ENCODE data around the gene RAB18. TPM values are rescaled to one million over a fixed set of nuclear protein-coding genes. Genes with fewer than 3 reads are reported as not detected.

Gene RAB18
- total RNA-seq, 1 experiment from 2014 or later: 89.4 TPM

DNA sequence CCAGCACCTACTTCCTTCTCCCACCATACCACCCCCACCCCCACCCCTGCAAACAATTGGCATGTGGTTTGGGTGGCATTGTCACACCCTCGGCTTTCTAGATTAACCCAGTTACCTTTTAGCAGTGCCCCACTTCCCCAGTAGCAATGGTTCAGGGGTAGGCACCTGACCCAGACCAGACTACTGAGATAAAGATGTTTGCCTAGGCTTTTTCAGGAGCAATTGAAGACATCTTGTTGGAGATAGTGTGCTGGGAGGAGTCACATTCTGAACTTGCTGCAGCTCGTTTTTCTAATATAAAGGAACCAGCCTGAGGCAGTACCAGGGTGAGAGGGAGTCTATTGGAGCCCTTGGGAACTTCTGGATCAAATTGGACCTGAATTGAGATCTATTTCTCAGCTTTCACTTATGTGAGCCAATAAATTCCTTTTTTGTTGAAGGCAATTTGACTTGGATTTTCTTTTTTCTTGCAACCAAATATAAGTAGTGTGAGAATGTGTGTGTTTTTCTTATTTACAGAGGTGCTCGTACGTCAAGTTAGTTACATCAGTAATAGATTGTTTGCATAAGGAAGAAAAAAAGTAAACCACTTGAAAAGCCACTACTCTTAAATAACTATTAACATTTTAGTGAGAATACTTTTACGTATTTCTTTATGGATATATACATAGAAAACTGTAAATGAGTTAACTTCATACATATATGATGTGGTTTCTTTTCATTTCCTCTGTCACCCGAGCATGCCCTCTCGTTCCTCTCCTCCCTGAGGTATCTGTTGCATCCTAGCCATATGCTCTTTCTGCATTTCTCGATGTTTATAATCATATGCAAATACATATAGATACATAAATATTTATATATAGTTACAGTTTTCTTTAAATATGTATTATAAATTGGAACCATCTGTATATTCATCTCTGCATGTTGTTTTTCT, 38.0 kb downstream of the RAB18 start:
- Histone ChIP-seq H3K4me1 (ENCODE audit: insufficient read depth, low read length) (no peaks in the 10 kb centered on the region), H4K91ac (ENCODE audit: insufficient read length, low read depth, low read length) (no peak overlapping the region), H2BK120ac (ENCODE audit: low read depth, low read length, poor library complexity, severe bottlenecking) (no peak overlapping the region), H2AFZ (ENCODE audit: low read length) (no peak overlapping the region), H2BK20ac (ENCODE audit: low read depth, low read length, poor library complexity, severe bottlenecking) (no peak overlapping the region), H4K8ac (replicated peaks; ENCODE audit: insufficient read length, low read depth, low read length) (no peak overlapping the region), H3K23me2 (ENCODE audit: insufficient read length, low read depth, low read length, poor library complexity, severe bottlenecking) (no peaks in the 10 kb centered on the region), H3K9ac (ENCODE audit: extremely low read depth, insufficient read length, low read length) (no peak overlapping the region), H4K20me1 (ENCODE audit: control insufficient read depth, insufficient read depth, insufficient read length) (no peaks in the 10 kb centered on the region), H3T11ph (ENCODE audit: low read length) (no peak overlapping the region), H3K27me3 (ENCODE audit: insufficient read depth, low read length) (no peaks in the 10 kb centered on the region), H2BK15ac (ENCODE audit: low read depth, low read length) (no peak overlapping the region), H3K79me2 (ENCODE audit: insufficient read depth, low read length) (no peaks in the 10 kb centered on the region), H3K27ac (ENCODE audit: insufficient read length, low read depth, low read length) (no peak overlapping the region), H3K18ac (ENCODE audit: insufficient read length, low read depth, low read length) (no peak overlapping the region), H3K9me3 (ENCODE audit: control insufficient read depth, low read depth, low read length) (no peaks in the 10 kb centered on the region), H3K23ac (ENCODE audit: insufficient read length, low read depth, low read length) (no peak overlapping the region), H2BK5ac (ENCODE audit: insufficient read length, low read length) (no peak overlapping the region), H3K14ac (ENCODE audit: insufficient read depth, low read length) (no peak overlapping the region), H2AK5ac (ENCODE audit: insufficient read length, low read length) (no peak overlapping the region), H4K5ac (ENCODE audit: insufficient read length, low read depth, low read length) (no peak overlapping the region), H3K4ac (ENCODE audit: low read depth, low read length) (no peak overlapping the region), H2BK12ac (ENCODE audit: insufficient read length, low read depth, low read length) (no peak overlapping the region), H3K56ac (ENCODE audit: insufficient read length, low read depth, low read length) (no peak overlapping the region), H3K4me2 (ENCODE audit: insufficient read depth, insufficient read length, low read length) (no peak overlapping the region), H3K79me1 (ENCODE audit: insufficient read depth, low read depth, low read length, poor library complexity, severe bottlenecking) (no peaks in the 10 kb centered on the region)
- H3K27ac Mint-ChIP-seq: peak overlapping the region in 1 of 3 experiments; percentile 19; a peak in 1 of 7 replicates
- H3K9me3 Mint-ChIP-seq: no peaks in the 10 kb centered on the region; a peak in 1 of 5 replicates
- H3K27me3 Mint-ChIP-seq (ENCODE audit: low read depth): no peaks in the 10 kb centered on the region
- no peak for DNase-seq
- no CpG with 5 or more reads among the region's 8 CpGs for WGBS (ENCODE audit: extremely low coverage, insufficient read length, low lambda C conversion rate)
- peaks cover 0 to 28% (median 14%) of the 10 kb centered on the region in 3 experiments; a peak in 5 of 7 replicates for H3K36me3 Mint-ChIP-seq (ENCODE audit: insufficient read depth in 1 of 3, low read depth in 3 of 3)
- no peak overlapping the region for H3K4me3 Mint-ChIP-seq
- TF ChIP-seq, protein P1, sequence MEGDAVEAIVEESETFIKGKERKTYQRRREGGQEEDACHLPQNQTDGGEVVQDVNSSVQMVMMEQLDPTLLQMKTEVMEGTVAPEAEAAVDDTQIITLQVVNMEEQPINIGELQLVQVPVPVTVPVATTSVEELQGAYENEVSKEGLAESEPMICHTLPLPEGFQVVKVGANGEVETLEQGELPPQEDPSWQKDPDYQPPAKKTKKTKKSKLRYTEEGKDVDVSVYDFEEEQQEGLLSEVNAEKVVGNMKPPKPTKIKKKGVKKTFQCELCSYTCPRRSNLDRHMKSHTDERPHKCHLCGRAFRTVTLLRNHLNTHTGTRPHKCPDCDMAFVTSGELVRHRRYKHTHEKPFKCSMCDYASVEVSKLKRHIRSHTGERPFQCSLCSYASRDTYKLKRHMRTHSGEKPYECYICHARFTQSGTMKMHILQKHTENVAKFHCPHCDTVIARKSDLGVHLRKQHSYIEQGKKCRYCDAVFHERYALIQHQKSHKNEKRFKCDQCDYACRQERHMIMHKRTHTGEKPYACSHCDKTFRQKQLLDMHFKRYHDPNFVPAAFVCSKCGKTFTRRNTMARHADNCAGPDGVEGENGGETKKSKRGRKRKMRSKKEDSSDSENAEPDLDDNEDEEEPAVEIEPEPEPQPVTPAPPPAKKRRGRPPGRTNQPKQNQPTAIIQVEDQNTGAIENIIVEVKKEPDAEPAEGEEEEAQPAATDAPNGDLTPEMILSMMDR (conservative IDR thresholded peaks at IDR 0.05): no peak
- peaks cover under 1 to 1% of the 10 kb centered on the region in 2 experiments; a peak in 3 of 4 replicates for H3K4me1 Mint-ChIP-seq
